Measurements from ENCODE around the gene NSF. TPM values are rescaled to one million over a fixed set of nuclear protein-coding genes. Genes with fewer than 3 reads are reported as not detected.

NSF gene
- total and polyA plus RNA-seq, 2 donors (not counting 3 experiments of a cell fraction or from before 2014, with no cell fraction given) = 18.5 to 43.7 TPM

GRCh38 chr17:46796956-46797530 lies 206.6 kb downstream of the NSF start:
- Histone ChIP-seq H3K4me1 (ENCODE audit: control insufficient read depth, extremely low read depth, insufficient read depth, low read length) (no peaks in the 10 kb centered on the region), H3K4me3 (replicated peaks in 1 of 3; ENCODE audit: insufficient read depth in 1 of 3, low read depth in 1 of 3, low read length in 3 of 3) (no peak overlapping the region), H3K79me2 (ENCODE audit: control insufficient read depth, insufficient read depth, low read length) (no peaks in the 10 kb centered on the region), H3K27ac (ENCODE audit: insufficient read depth, low read depth, low read length) (no peak overlapping the region), H3K4me2 (ENCODE audit: insufficient read depth, low read length) (no peak overlapping the region), H4K20me1 (replicated peaks; ENCODE audit: control insufficient read depth, extremely low read depth, insufficient read depth, low read length) (no peaks in the 10 kb centered on the region), H3K9me3 (replicated peaks; ENCODE audit: control insufficient read depth, insufficient read depth, low read length) (no peaks in the 10 kb centered on the region), H3K9ac (replicated peaks; ENCODE audit: extremely low read depth, insufficient read depth, low read length) (no peak overlapping the region), H3K9me1 (replicated peaks; ENCODE audit: control insufficient read depth, extremely low read depth, insufficient read depth, low read length) (no peaks in the 10 kb centered on the region), H3K27me3 (ENCODE audit: control insufficient read depth in 2 of 2, insufficient read depth in 2 of 2, low read length in 2 of 2) (peaks cover 0 to 2% of the 10 kb centered on the region in 2 experiments), H3K36me3 (ENCODE audit: control insufficient read depth in 2 of 2, extremely low read depth in 1 of 2, insufficient read depth in 2 of 2, low read length in 2 of 2) (no peaks in the 10 kb centered on the region), H2AFZ (ENCODE audit: low read depth, low read length) (no peak overlapping the region)
- BruUV-seq (replicated peaks) = no TSS peak
- DNase-seq (ENCODE audit: low read depth, low spot score) (no peak), FAIRE-seq (no peak)
- dilution Hi-C loops (cut with MboI; ENCODE audit: extremely low pct_ligation_motif_present, low sequenced_read_pairs) = no loop called here
- TF ChIP-seq POLR2AphosphoS5 (IDR thresholded peaks at IDR 0.05; ENCODE audit: insufficient read depth, low read depth, low read length) (no peak), MAX (IDR thresholded peaks at IDR 0.05; ENCODE audit: insufficient read depth, insufficient read length) (no peak), MYC (IDR thresholded peaks at IDR 0.05; ENCODE audit: low read depth, low read length) (no peak), FOS (IDR thresholded peaks at IDR 0.05; ENCODE audit: borderline replicate concordance, insufficient read depth, low read length) (no peak), GATA2 (IDR thresholded peaks at IDR 0.05; ENCODE audit: insufficient read depth, insufficient read length, low read depth, low read length) (no peak), POLR2A (IDR thresholded peaks at IDR 0.05; ENCODE audit: low read depth, low read length) (no peak), JUN (IDR thresholded peaks at IDR 0.05; ENCODE audit: borderline replicate concordance, insufficient read depth, insufficient read length, low read depth) (no peak), EZH2 (IDR thresholded peaks at IDR 0.05; ENCODE audit: borderline replicate concordance, low read depth, low read length, severe bottlenecking) (no peak)
- TF ChIP-seq, protein P1, sequence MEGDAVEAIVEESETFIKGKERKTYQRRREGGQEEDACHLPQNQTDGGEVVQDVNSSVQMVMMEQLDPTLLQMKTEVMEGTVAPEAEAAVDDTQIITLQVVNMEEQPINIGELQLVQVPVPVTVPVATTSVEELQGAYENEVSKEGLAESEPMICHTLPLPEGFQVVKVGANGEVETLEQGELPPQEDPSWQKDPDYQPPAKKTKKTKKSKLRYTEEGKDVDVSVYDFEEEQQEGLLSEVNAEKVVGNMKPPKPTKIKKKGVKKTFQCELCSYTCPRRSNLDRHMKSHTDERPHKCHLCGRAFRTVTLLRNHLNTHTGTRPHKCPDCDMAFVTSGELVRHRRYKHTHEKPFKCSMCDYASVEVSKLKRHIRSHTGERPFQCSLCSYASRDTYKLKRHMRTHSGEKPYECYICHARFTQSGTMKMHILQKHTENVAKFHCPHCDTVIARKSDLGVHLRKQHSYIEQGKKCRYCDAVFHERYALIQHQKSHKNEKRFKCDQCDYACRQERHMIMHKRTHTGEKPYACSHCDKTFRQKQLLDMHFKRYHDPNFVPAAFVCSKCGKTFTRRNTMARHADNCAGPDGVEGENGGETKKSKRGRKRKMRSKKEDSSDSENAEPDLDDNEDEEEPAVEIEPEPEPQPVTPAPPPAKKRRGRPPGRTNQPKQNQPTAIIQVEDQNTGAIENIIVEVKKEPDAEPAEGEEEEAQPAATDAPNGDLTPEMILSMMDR (IDR thresholded peaks at IDR 0.05; ENCODE audit: extremely low read depth in 1 of 2, insufficient read depth in 1 of 2, low read depth in 1 of 2, low read length in 2 of 2) = no peak
- intact Hi-C loops (cut with micrococcal nuclease) = no loop called here
- ChIA-PET POLR2A (interaction anchor here (0.5 kb wide), 1 partner anchor 10 kb away, joined by 4 read pairs; no protein-coding TSS in a partner anchor), CTCF (interaction anchor here (1.2 kb wide), 2 partner anchors 14 to 39 kb away, joined by 3 to 4 read pairs; no protein-coding TSS in a partner anchor)
